ENCODE data around the gene KIF1B. TPM values are rescaled to one million over a fixed set of nuclear protein-coding genes. Genes with fewer than 3 reads are reported as not detected.

The KIF1B gene
- total and polyA plus RNA-seq, 2 donors (not counting 1 experiment from before 2014, with no cell fraction given): 3.5 to 16.4 TPM

DNA sequence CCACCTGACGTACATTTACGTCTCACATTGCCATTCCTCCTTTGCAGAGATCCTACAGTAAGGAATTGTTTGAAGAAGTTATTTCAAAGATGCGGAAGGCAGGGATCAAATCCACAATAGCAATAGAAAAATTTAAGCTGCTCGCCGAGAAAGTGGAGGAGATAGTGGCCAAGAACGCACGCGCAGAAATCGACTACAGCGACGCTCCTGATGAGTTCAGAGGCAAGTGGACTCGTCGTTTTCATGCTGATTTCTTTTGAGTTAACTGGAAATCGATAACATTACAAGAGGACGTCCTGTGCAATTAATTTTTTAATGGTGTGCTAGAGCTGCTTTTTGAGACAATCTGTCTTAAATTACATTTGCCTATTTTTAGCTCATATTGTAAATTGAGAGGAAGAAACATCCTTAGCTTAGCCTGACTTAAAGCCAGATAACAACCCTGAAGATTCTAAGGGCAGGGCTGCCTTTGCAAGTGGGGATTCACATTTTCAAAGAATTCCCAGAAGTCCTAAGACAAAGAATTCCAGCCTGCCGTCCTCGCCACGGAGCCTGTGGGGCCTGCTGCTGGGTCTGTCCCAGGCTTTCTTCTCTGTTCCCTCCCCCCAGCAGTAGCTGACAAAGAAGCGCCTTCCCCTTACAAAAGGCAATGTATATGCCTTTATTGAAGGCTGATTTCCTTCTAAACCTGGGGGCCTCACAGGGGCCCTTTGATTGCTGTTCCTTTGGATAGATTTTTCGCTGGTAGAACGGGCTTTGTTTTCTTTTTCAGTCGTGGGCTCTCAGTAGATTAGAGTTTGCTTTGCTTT lies 31.6 kb upstream of the KIF1B start:
- Histone ChIP-seq H3K9me3 (ENCODE audit: control extremely low read depth in 1 of 3, control insufficient read depth in 2 of 3, insufficient read depth in 1 of 3, low read length in 2 of 3) (no peaks in the 10 kb centered on the region), H4K20me1 (ENCODE audit: control insufficient read depth, insufficient read depth, low read length, poor library complexity, severe bottlenecking) (no peaks in the 10 kb centered on the region), H3K4me2 (replicated peaks; ENCODE audit: low read depth, low read length, poor library complexity, severe bottlenecking) (no peak overlapping the region), H3K9ac (ENCODE audit: low read length) (no peak overlapping the region), H3K4me3 (ENCODE audit: control extremely low read depth in 1 of 5, extremely low read depth in 1 of 5, insufficient read depth in 1 of 5, low read depth in 2 of 5, low read length in 4 of 5) (no peak overlapping the region), H3K27ac (ENCODE audit: low read length in 2 of 2) (no peak overlapping the region), H3K4me1 (ENCODE audit: control insufficient read depth in 2 of 2, insufficient read depth in 2 of 2, low read length in 2 of 2) (no peaks in the 10 kb centered on the region), H2AFZ (ENCODE audit: insufficient read depth, low read depth, low read length, poor library complexity, severe bottlenecking) (no peak overlapping the region), H3K36me3 (replicated peaks in 1 of 2; ENCODE audit: control extremely low read depth in 1 of 2, control insufficient read depth in 1 of 2, extremely low read depth in 1 of 2, insufficient read depth in 2 of 2, low read length in 1 of 2) (peaks cover 2 to 19% of the 10 kb centered on the region in 2 experiments), H3K27me3 (replicated peaks in 1 of 4; ENCODE audit: control extremely low read depth in 1 of 4, control insufficient read depth in 3 of 4, insufficient read depth in 4 of 4, low read length in 3 of 4) (no peaks in the 10 kb centered on the region), H3K79me2 (ENCODE audit: control insufficient read depth, insufficient read depth, low read length) (no peaks in the 10 kb centered on the region)
- intact Hi-C loops (cut with micrococcal nuclease): no loop called here
- H3K27ac Mint-ChIP-seq: no peak overlapping the region
- CTCF ChIA-PET: interaction anchor here (1.3 kb wide), 1 partner anchor 30 kb away, joined by 3 read pairs; no protein-coding TSS in a partner anchor
- 97% methylated on average over 16 of the region's 22 CpGs for WGBS (ENCODE audit: insufficient coverage)
- POLR2A ChIA-PET: no interaction called here
- H3K27me3 Mint-ChIP-seq: no peaks in the 10 kb centered on the region
- H3K4me3 Mint-ChIP-seq: no peak overlapping the region
- peaks cover 5% of the 10 kb centered on the region for H3K9me3 Mint-ChIP-seq (ENCODE audit: insufficient read depth)
- TF ChIP-seq, protein P1, sequence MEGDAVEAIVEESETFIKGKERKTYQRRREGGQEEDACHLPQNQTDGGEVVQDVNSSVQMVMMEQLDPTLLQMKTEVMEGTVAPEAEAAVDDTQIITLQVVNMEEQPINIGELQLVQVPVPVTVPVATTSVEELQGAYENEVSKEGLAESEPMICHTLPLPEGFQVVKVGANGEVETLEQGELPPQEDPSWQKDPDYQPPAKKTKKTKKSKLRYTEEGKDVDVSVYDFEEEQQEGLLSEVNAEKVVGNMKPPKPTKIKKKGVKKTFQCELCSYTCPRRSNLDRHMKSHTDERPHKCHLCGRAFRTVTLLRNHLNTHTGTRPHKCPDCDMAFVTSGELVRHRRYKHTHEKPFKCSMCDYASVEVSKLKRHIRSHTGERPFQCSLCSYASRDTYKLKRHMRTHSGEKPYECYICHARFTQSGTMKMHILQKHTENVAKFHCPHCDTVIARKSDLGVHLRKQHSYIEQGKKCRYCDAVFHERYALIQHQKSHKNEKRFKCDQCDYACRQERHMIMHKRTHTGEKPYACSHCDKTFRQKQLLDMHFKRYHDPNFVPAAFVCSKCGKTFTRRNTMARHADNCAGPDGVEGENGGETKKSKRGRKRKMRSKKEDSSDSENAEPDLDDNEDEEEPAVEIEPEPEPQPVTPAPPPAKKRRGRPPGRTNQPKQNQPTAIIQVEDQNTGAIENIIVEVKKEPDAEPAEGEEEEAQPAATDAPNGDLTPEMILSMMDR (IDR thresholded peaks at IDR 0.05): no peak
- TF ChIP-seq EZH2 (IDR thresholded peaks at IDR 0.05; ENCODE audit: borderline replicate concordance, insufficient read depth, low read depth, low read length, poor library complexity, severe bottlenecking): no peak
- ATAC-seq (ENCODE audit: low read depth) (no peak), DNase-seq (no peak)
- no peaks in the 10 kb centered on the region for H3K4me1 Mint-ChIP-seq

DNA sequence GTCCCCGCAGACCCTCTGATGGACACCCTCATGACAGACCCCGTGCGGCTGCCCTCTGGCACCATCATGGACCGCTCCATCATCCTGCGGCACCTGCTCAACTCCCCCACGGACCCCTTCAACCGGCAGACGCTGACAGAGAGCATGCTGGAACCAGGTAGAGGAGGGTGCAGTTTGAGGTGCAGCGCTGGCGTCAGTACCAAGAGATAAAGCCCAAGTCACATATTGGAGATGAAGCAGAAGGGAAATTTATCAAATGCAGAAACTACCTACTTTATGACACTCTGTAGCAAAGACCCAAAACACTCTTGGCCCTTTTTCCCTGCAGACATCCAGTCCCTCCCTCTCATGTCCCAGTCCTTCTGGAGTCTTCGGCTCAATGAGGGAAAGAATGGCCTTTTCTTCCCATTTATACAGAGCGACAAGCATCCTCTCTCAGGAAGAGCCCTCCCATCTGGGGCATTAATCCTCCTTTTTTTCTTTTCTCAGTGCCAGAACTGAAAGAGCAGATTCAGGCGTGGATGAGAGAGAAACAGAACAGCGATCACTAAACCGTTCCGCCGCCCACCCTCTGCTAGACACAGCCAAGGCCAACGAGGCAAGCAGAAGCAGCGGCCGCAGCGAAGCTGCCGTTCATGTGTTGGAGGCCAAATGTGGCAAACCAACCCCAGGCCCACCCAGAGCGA lies 30.8 kb upstream of the KIF1B start:
- ATAC-seq (ENCODE audit: low read depth): no peak
- Histone ChIP-seq H3K4me2 (replicated peaks; ENCODE audit: low read depth, low read length, poor library complexity, severe bottlenecking) (no peak overlapping the region), H2AFZ (ENCODE audit: insufficient read depth, low read depth, low read length, poor library complexity, severe bottlenecking) (no peak overlapping the region), H3K4me3 (ENCODE audit: control extremely low read depth in 1 of 5, extremely low read depth in 1 of 5, insufficient read depth in 1 of 5, low read depth in 2 of 5, low read length in 4 of 5) (no peak overlapping the region), H4K20me1 (ENCODE audit: control insufficient read depth, insufficient read depth, low read length, poor library complexity, severe bottlenecking) (no peaks in the 10 kb centered on the region), H3K79me2 (ENCODE audit: control insufficient read depth, insufficient read depth, low read length) (no peaks in the 10 kb centered on the region), H3K36me3 (replicated peaks in 1 of 2; ENCODE audit: control extremely low read depth in 1 of 2, control insufficient read depth in 1 of 2, extremely low read depth in 1 of 2, insufficient read depth in 2 of 2, low read length in 1 of 2) (peaks cover 2 to 18% of the 10 kb centered on the region in 2 experiments), H3K9ac (ENCODE audit: low read length) (no peak overlapping the region), H3K27me3 (replicated peaks in 1 of 4; ENCODE audit: control extremely low read depth in 1 of 4, control insufficient read depth in 3 of 4, insufficient read depth in 4 of 4, low read length in 3 of 4) (no peaks in the 10 kb centered on the region), H3K4me1 (ENCODE audit: control insufficient read depth in 2 of 2, insufficient read depth in 2 of 2, low read length in 2 of 2) (no peaks in the 10 kb centered on the region), H3K27ac (ENCODE audit: low read length in 2 of 2) (no peak overlapping the region), H3K9me3 (ENCODE audit: control extremely low read depth in 1 of 3, control insufficient read depth in 2 of 3, insufficient read depth in 1 of 3, low read length in 2 of 3) (no peaks in the 10 kb centered on the region)
- ChIA-PET CTCF (interaction anchor here (1.3 kb wide), 1 partner anchor 30 kb away, joined by 3 read pairs; no protein-coding TSS in a partner anchor), POLR2A (no interaction called here)
- DNase-seq: no peak
- Mint-ChIP-seq H3K4me3 (no peak overlapping the region), H3K4me1 (no peaks in the 10 kb centered on the region), H3K27ac (no peak overlapping the region), H3K9me3 (ENCODE audit: insufficient read depth) (peaks cover 5% of the 10 kb centered on the region), H3K27me3 (no peaks in the 10 kb centered on the region)
- intact Hi-C loops (cut with micrococcal nuclease): no loop called here
- TF ChIP-seq, protein P1 (IDR thresholded peaks at IDR 0.05): no peak
- TF ChIP-seq EZH2 (IDR thresholded peaks at IDR 0.05; ENCODE audit: borderline replicate concordance, insufficient read depth, low read depth, low read length, poor library complexity, severe bottlenecking): no peak
- 100% methylated on average over 8 of the region's 23 CpGs for WGBS (ENCODE audit: insufficient coverage)

Measured in B cell (primary cell).